HCT116 (cell line): ENCODE results near the gene MRPS27. TPM values are rescaled to one million over a fixed set of nuclear protein-coding genes. Genes with fewer than 3 reads are reported as not detected.

Experiments
- ATAC-seq: fragments of 200-7000 bp; cut with Tn5 transposase; 2 replicates; pipeline ENCODE4 v1.9.1; 2020; ENCODE audit warnings: mild to moderate bottlenecking, moderate library complexity
- BruUV-seq: library from RNA; stranded (reverse); fragments of 400-500 nt; replicated peaks from 2 replicates; lab custom pipeline; 2021; lab: Mats Ljungman, UMichigan
- CTCF ChIA-PET: fragments of 300-600 bp; sonication (Branson Sonifier 250); formaldehyde crosslinking; loops from one replicate; lab custom pipeline; 2021; ENCODE audit warnings: antibody characterized with exemption; lab: Charles Lee
- POLR2A ChIA-PET: fragments of 300-600, 350-600 bp; sonication (Branson Sonifier 250); formaldehyde crosslinking; loops from one replicate; lab custom pipeline; 2021; ENCODE audit warnings: antibody characterized with exemption; lab: Charles Lee
- RAD21 ChIA-PET, 2 experiments: fragments of 300-600 bp; sonication (Branson Sonifier 250); formaldehyde crosslinking; loops; one replicate each; lab custom pipeline; 2023; ENCODE audit warnings: low total read pairs in 2 of 2; ENCODE audit not compliant: uncharacterized antibody in 2 of 2, unreplicated experiment in 2 of 2, low non-redundant PET in 1 of 2; lab: Charles Lee
- DNase-seq: peaks from one replicate; pipeline ENCODE4 v3.0.0-alpha.2; 2010; ENCODE audit warnings: low read depth, low spot score
- H2AFZ ChIP-seq: fragments of 200-600 bp; shearing (Covaris generic), sonication (generic); 2 replicates; pipeline ENCODE4 v1.6.1; 2017; ENCODE audit warnings: low read depth, mixed run types, mixed read lengths, antibody characterized with exemption, low read length; ENCODE audit not compliant: poor library complexity, severe bottlenecking
- H3K27ac ChIP-seq: 2 replicates; pipeline ENCODE4 v1.5.1; 2012; ENCODE audit warnings: low read depth, low read length
- H3K27me3 ChIP-seq: fragments of 200-600 bp; sonication (generic); 2 replicates; pipeline ENCODE4 v1.6.1; 2016; ENCODE audit warnings: mixed run types, low read length, mixed read lengths; ENCODE audit not compliant: insufficient read depth
- H3K36me3 ChIP-seq, 2 experiments: fragments of 200-500 bp in 1 of 2; fragments of 200-600 bp in 1 of 2; sonication (Bioruptor generic) in 1 of 2; sonication (generic) in 1 of 2; 2 replicates each; pipeline versions ENCODE4 v1.5.1 to v1.6.1; 2014 to 2016; ENCODE audit warnings: low read length in 2 of 2, inconsistent platforms in 1 of 2, mixed read lengths in 1 of 2, mixed run types in 1 of 2; ENCODE audit not compliant: insufficient read depth in 2 of 2, control insufficient read depth in 1 of 2
- H3K4me1 ChIP-seq, 2 experiments: fragments of 200-600 bp in 1 of 2; sonication (generic) in 1 of 2; 2 replicates each; pipeline versions ENCODE4 v1.5.1 to v1.6.1; 2012 to 2017; ENCODE audit warnings: low read length in 2 of 2, inconsistent platforms in 1 of 2, mild to moderate bottlenecking in 1 of 2, mixed read lengths in 1 of 2, mixed run types in 1 of 2, moderate library complexity in 1 of 2; ENCODE audit not compliant: insufficient read depth in 2 of 2, control insufficient read depth in 1 of 2
- H3K4me2 ChIP-seq: fragments of 200-600 bp; sonication (generic); 2 replicates; pipeline ENCODE4 v1.6.1; 2017; ENCODE audit warnings: mixed run types, low read length, mixed read lengths
- H3K4me3 ChIP-seq, 2 experiments: fragments of 200-600 bp in 1 of 2; sonication (generic) in 1 of 2; replicated peaks in 1 of 2; 2 replicates each; pipeline ENCODE4 v1.5.1; 2011 to 2016; ENCODE audit warnings: low read length in 2 of 2, control low read depth in 1 of 2, low read depth in 1 of 2, mild to moderate bottlenecking in 1 of 2, mixed read lengths in 1 of 2, mixed run types in 1 of 2
- H3K79me2 ChIP-seq: fragments of 200-600 bp; sonication (generic); 2 replicates; pipeline ENCODE4 v1.6.1; 2017; ENCODE audit warnings: mild to moderate bottlenecking, mixed run types, low read length, moderate library complexity, mixed read lengths; ENCODE audit not compliant: insufficient read depth
- H3K9ac ChIP-seq: fragments of 200-600 bp; sonication (generic); 2 replicates; pipeline ENCODE4 v1.6.1; 2016; ENCODE audit warnings: low read length, mixed read lengths
- H3K9me2 ChIP-seq: fragments of 200-600 bp; sonication (generic), shearing (Covaris generic); 2 replicates; pipeline ENCODE4 v1.6.1; 2017; ENCODE audit warnings: mixed run types, mild to moderate bottlenecking, moderate library complexity; ENCODE audit not compliant: insufficient read depth
- H3K9me3 ChIP-seq, 2 experiments: fragments of 200-500 bp in 1 of 2; fragments of 200-600 bp in 1 of 2; sonication (Bioruptor generic) in 1 of 2; sonication (generic) in 1 of 2; 2 replicates each; pipeline ENCODE4 v1.6.1; 2014 to 2017; ENCODE audit warnings: low read length in 2 of 2, mixed read lengths in 2 of 2, inconsistent platforms in 1 of 2, low read depth in 1 of 2, mild to moderate bottlenecking in 1 of 2, mixed run types in 1 of 2, moderate library complexity in 1 of 2; ENCODE audit not compliant: control insufficient read depth in 1 of 2, insufficient read depth in 1 of 2
- H4K20me1 ChIP-seq: fragments of 200-600 bp; sonication (generic), shearing (Covaris generic); 2 replicates; pipeline ENCODE4 v1.6.1; 2017; ENCODE audit warnings: mixed run types, mild to moderate bottlenecking, moderate library complexity; ENCODE audit not compliant: insufficient read depth
- ATF3 ChIP-seq: IDR thresholded peaks from 2 replicates; pipeline ENCODE4 v1.6.1; 2012
- ELF1 ChIP-seq: IDR thresholded peaks from 2 replicates; pipeline ENCODE4 v1.6.1; 2012; ENCODE audit warnings: low read depth, borderline replicate concordance
- EZH2 ChIP-seq: fragments of 200-600 bp; sonication (generic); IDR thresholded peaks from 2 replicates; pipeline ENCODE4 v1.6.1; 2017; ENCODE audit warnings: antibody characterized with exemption, mixed run types
- EZH2phosphoT487 ChIP-seq: fragments of 200-600 bp; IDR thresholded peaks from 2 replicates; pipeline ENCODE4 v1.6.1; 2018; ENCODE audit warnings: antibody characterized with exemption, borderline replicate concordance
- FOSL1 ChIP-seq: IDR thresholded peaks from 2 replicates; pipeline ENCODE4 v1.6.1; 2012; ENCODE audit warnings: low read depth
- JUND ChIP-seq: IDR thresholded peaks from 2 replicates; pipeline ENCODE4 v1.6.1; 2012
- MAX ChIP-seq: IDR thresholded peaks from 2 replicates; pipeline ENCODE4 v1.6.1; 2012
- POLR2AphosphoS5 ChIP-seq: IDR thresholded peaks from 2 replicates; pipeline ENCODE4 v1.6.1; 2011; ENCODE audit warnings: mild to moderate bottlenecking, low read depth, low read length, moderate library complexity
- SIN3A ChIP-seq: IDR thresholded peaks from 2 replicates; pipeline ENCODE4 v1.6.1; 2012; ENCODE audit warnings: low read depth
- SP1 ChIP-seq: IDR thresholded peaks from 2 replicates; pipeline ENCODE4 v1.6.1; 2012; ENCODE audit warnings: low read depth
- SRF ChIP-seq: IDR thresholded peaks from 2 replicates; pipeline ENCODE4 v1.6.1; 2012; ENCODE audit warnings: low read depth
- TCF7L2 ChIP-seq: IDR thresholded peaks from 2 replicates; pipeline ENCODE4 v1.7.0; 2011; ENCODE audit warnings: borderline replicate concordance, inconsistent platforms; ENCODE audit not compliant: insufficient read depth, insufficient read length; ENCODE audit errors: extremely low read depth
- YY1 ChIP-seq: IDR thresholded peaks from 2 replicates; pipeline ENCODE4 v1.6.1; 2011; ENCODE audit warnings: low read length, low read depth, moderate library complexity, mild to moderate bottlenecking; ENCODE audit not compliant: insufficient replicate concordance; ENCODE audit errors: extremely low read depth
- ZFX ChIP-seq: fragments of 450-650 bp; IDR thresholded peaks from 2 replicates; pipeline ENCODE4 v1.6.1; 2017
- ZNF274 ChIP-seq: fragments of 200-500 bp; sonication (Bioruptor generic); IDR thresholded peaks from 2 replicates; pipeline ENCODE4 v1.6.1; 2014; ENCODE audit warnings: mild to moderate bottlenecking, low read depth, low read length, inconsistent platforms
- intact Hi-C: fragments of 100-400 bp; cut with micrococcal nuclease; formaldehyde crosslinking; loops from 2 replicates; pipeline ENCODE4 v1.10.0; 2022
- total RNA-seq: library from RNA; stranded (reverse); gene quantifications from one replicate; pipeline ENCODE4 v1.2.1, GENCODE V29; 2021; ENCODE audit not compliant: unreplicated experiment

MRPS27 gene
- total RNA-seq, 1 experiment from 2014 or later, result 113 TPM

- RAD21 ChIA-PET, result interaction anchor here in 1 of 2 experiments (0.7 kb wide), 1 partner anchor 526 kb away, joined by 3 read pairs; no protein-coding TSS in a partner anchor
- H3K9ac ChIP-seq, result peak overlapping the region; percentile 95
- H3K4me2 ChIP-seq, result peak overlapping the region; percentile 89
- TF ChIP-seq YY1, result no peak
- no peaks in the 10 kb centered on the region for H3K9me3 ChIP-seq
- POLR2A ChIA-PET, result interaction anchor here (0.7 to 1.7 kb wide), 5 partner anchors 11 to 526 kb away, joined by 3 to 7 read pairs (median 4); partner anchors contain the start of genes MRPS27 and PTCD2
- no peaks in the 10 kb centered on the region for H3K27me3 ChIP-seq
- peaks cover 27 to 34% of the 10 kb centered on the region in 2 experiments for H3K36me3 ChIP-seq
- H3K27ac ChIP-seq, result peak overlapping the region; percentile 50; the same call in 1 of the 2 replicates
- H4K20me1 ChIP-seq, result peaks cover 5% of the 10 kb centered on the region; the same call in 1 of the 2 replicates
- peaks cover 4 to 11% of the 10 kb centered on the region in 2 experiments for H3K4me1 ChIP-seq
- BruUV-seq, result no TSS peak
- DNase-seq (no peak), ATAC-seq (no peak)
- CTCF ChIA-PET, result interaction anchor here (0.7 to 2.3 kb wide), 14 partner anchors 9 to 531 kb away, joined by 3 to 19 read pairs (median 5); partner anchors contain the start of genes MRPS27 and PTCD2
- no peaks in the 10 kb centered on the region for H3K9me2 ChIP-seq
- H3K79me2 ChIP-seq, result peaks cover 78% of the 10 kb centered on the region
- intact Hi-C loops, result loop anchor here (1.0 kb wide), 1 partner anchor 526 kb away; no protein-coding TSS in a partner anchor
- H2AFZ ChIP-seq, result no peak overlapping the region
- peak overlapping the region in 1 of 2 experiments; percentile 90; a peak in 1 of 4 replicates for H3K4me3 ChIP-seq
Measured at GRCh38 chr5:72308853-72309191, 11.2 kb downstream of the MRPS27 start.

- CTCF ChIA-PET, result interaction anchor here (0.7 to 2.3 kb wide), 14 partner anchors 9 to 530 kb away, joined by 3 to 19 read pairs (median 5); partner anchors contain the start of genes MRPS27 and PTCD2
- TF ChIP-seq TCF7L2 (peak; percentile 71), POLR2AphosphoS5 (peak; percentile 96), ELF1 (no peak), SRF (no peak), ZNF274 (no peak), EZH2phosphoT487 (no peak), MAX (peak; percentile 89), JUND (no peak), ZFX (peak; percentile 75), SP1 (peak; percentile 77; the same call in 1 of the 2 replicates), SIN3A (peak; percentile 75), FOSL1 (no peak), ATF3 (no peak), EZH2 (no peak)
Measured at GRCh38 chr5:72307968-72308852, 11.8 kb downstream of the MRPS27 start.

More at GRCh38 chr5:72307968-72308852, 11.8 kb downstream of the MRPS27 start:
- intact Hi-C loops, result loop anchor here (1.0 kb wide), 1 partner anchor 525 kb away; no protein-coding TSS in a partner anchor
- H3K27ac ChIP-seq, result peak overlapping the region; percentile 76
- H3K9ac ChIP-seq, result peak overlapping the region; percentile 95
- H3K36me3 ChIP-seq, result peaks cover 23 to 28% of the 10 kb centered on the region in 2 experiments
- H2AFZ ChIP-seq, result no peak overlapping the region
- peaks cover 78% of the 10 kb centered on the region for H3K79me2 ChIP-seq
- H3K27me3 ChIP-seq, result no peaks in the 10 kb centered on the region
- H4K20me1 ChIP-seq, result peaks cover 5% of the 10 kb centered on the region; the same call in 1 of the 2 replicates
- H3K9me2 ChIP-seq, result no peaks in the 10 kb centered on the region
- ATAC-seq (peak; percentile 97), DNase-seq (peak; percentile 94)
- peak overlapping the region; percentile 84 to 90 for H3K4me3 ChIP-seq
- H3K4me2 ChIP-seq, result peak overlapping the region; percentile 89
- BruUV-seq, result TSS peak; percentile 62
- H3K9me3 ChIP-seq, result no peaks in the 10 kb centered on the region
- H3K4me1 ChIP-seq, result peaks cover 4 to 11% of the 10 kb centered on the region in 2 experiments
- POLR2A ChIA-PET, result interaction anchor here (0.7 to 1.7 kb wide), 5 partner anchors 12 to 525 kb away, joined by 3 to 7 read pairs (median 4); partner anchors contain the start of genes MRPS27 and PTCD2
- RAD21 ChIA-PET, result interaction anchor here (0.6 to 0.7 kb wide), 2 partner anchors 166 to 526 kb away, joined by 3 read pairs; no protein-coding TSS in a partner anchor
